Gastroesophageal sphincter (tissue), 3 donors: ENCODE results near the gene OR2G3.

Experiments
- POLR2A ChIP-seq, 2 donors: fragments of 450-650 bp; IDR thresholded peaks; one replicate each; pipeline ENCODE4 v1.6.1; 2017; ENCODE audit warnings: antibody characterized with exemption in 2 of 2, mild to moderate bottlenecking in 2 of 2, moderate library complexity in 1 of 2
- TF ChIP-seq, protein P1 (sequence below), 4 experiments: fragments of 200-600 bp in 2 of 4; fragments of 450-650 bp in 2 of 4; sonication (generic) in 1 of 4; IDR thresholded peaks; one replicate each; pipeline ENCODE4 v1.5.1; 2017 to 2019; ENCODE audit warnings: antibody characterized with exemption in 4 of 4, mild to moderate bottlenecking in 2 of 4, moderate library complexity in 2 of 4

DNA sequence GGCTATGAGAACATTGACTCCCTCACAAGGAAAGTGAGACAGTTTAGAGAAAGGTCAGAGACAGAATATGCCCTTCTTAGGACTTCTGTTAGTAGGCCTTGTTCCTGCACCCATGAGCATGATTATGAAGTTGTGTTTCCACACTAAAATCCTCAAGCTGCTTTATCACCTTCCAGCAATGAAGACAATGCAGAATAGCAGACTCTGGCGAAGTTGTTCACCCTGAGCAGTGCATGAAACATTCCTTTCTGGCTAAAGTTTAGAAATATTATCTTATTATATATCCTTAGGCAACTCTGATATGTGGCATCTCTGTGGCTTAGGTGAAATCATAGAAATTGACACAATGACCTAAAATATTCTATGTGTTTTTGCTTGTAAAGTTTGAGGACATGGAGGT is 31.1 kb upstream of the OR2G3 start:
- TF ChIP-seq, protein P1, sequence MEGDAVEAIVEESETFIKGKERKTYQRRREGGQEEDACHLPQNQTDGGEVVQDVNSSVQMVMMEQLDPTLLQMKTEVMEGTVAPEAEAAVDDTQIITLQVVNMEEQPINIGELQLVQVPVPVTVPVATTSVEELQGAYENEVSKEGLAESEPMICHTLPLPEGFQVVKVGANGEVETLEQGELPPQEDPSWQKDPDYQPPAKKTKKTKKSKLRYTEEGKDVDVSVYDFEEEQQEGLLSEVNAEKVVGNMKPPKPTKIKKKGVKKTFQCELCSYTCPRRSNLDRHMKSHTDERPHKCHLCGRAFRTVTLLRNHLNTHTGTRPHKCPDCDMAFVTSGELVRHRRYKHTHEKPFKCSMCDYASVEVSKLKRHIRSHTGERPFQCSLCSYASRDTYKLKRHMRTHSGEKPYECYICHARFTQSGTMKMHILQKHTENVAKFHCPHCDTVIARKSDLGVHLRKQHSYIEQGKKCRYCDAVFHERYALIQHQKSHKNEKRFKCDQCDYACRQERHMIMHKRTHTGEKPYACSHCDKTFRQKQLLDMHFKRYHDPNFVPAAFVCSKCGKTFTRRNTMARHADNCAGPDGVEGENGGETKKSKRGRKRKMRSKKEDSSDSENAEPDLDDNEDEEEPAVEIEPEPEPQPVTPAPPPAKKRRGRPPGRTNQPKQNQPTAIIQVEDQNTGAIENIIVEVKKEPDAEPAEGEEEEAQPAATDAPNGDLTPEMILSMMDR (IDR thresholded peaks at IDR 0.05): no peak
- no peak for TF ChIP-seq POLR2A (IDR thresholded peaks at IDR 0.05)
